Mesenchymal stem cell (in vitro differentiated cells and primary cell): ENCODE data around the gene TMOD3.
A peak's percentile ranks its signal among the peaks of the same experiment; 100 is the strongest.

Source experiments
- DNase-seq: peaks from one replicate; pipeline ENCODE4 v3.0.0-alpha.2; 2013
- H2AFZ ChIP-seq: one replicate; pipeline ENCODE4 v1.6.1; 2013; ENCODE audit warnings: low read depth, mild to moderate bottlenecking, control low read depth, inconsistent platforms, low read length, moderate library complexity
- H2AK5ac ChIP-seq: 2 replicates; pipeline ENCODE4 v1.6.1; 2013; ENCODE audit warnings: low read length, moderate library complexity, mild to moderate bottlenecking, inconsistent platforms; ENCODE audit not compliant: severe bottlenecking
- H2BK120ac ChIP-seq: one replicate; pipeline ENCODE4 v1.6.1; 2013; ENCODE audit warnings: low read depth, mild to moderate bottlenecking, inconsistent platforms, low read length, moderate library complexity
- H2BK12ac ChIP-seq, 2 experiments: one replicate each; pipeline ENCODE4 v1.6.1; 2013; ENCODE audit warnings: inconsistent platforms in 2 of 2, low read length in 2 of 2, mild to moderate bottlenecking in 2 of 2, moderate library complexity in 2 of 2, control low read depth in 1 of 2
- H2BK15ac ChIP-seq: one replicate; pipeline ENCODE4 v1.6.1; 2013; ENCODE audit warnings: mild to moderate bottlenecking, low read depth, inconsistent platforms; ENCODE audit not compliant: poor library complexity, severe bottlenecking
- H2BK5ac ChIP-seq: 2 replicates; pipeline ENCODE4 v1.6.1; 2013; ENCODE audit warnings: low read depth, mild to moderate bottlenecking, low read length, control low read depth, inconsistent platforms; ENCODE audit not compliant: poor library complexity, severe bottlenecking
- H3K14ac ChIP-seq, 2 experiments: one replicate each; pipeline ENCODE4 v1.6.1; 2013; ENCODE audit warnings: inconsistent platforms in 2 of 2, low read length in 2 of 2, control low read depth in 1 of 2, mild to moderate bottlenecking in 1 of 2, moderate library complexity in 1 of 2
- H3K18ac ChIP-seq, 2 experiments: one replicate each; pipeline ENCODE4 v1.6.1; 2013; ENCODE audit warnings: inconsistent platforms in 2 of 2, low read length in 2 of 2, control low read depth in 1 of 2, low read depth in 1 of 2, mild to moderate bottlenecking in 1 of 2
- H3K23ac ChIP-seq, 2 experiments: one replicate each; pipeline ENCODE4 v1.6.1; 2013; ENCODE audit warnings: inconsistent platforms in 2 of 2, low read length in 2 of 2, mild to moderate bottlenecking in 2 of 2, moderate library complexity in 2 of 2, control low read depth in 1 of 2
- H3K27ac ChIP-seq: 2 replicates; pipeline ENCODE4 v1.5.1; 2013; ENCODE audit warnings: mild to moderate bottlenecking, moderate library complexity, low read length, control low read depth, inconsistent platforms; ENCODE audit not compliant: poor library complexity, severe bottlenecking
- H3K27me3 ChIP-seq, 2 experiments: 2 replicates each; pipeline versions ENCODE4 v1.6.1 to v1.7.0; 2013; ENCODE audit warnings: low read length in 2 of 2, mild to moderate bottlenecking in 2 of 2, moderate library complexity in 2 of 2, control low read depth in 1 of 2, inconsistent platforms in 1 of 2; ENCODE audit not compliant: control insufficient read depth in 1 of 2, insufficient read depth in 1 of 2
- H3K36me3 ChIP-seq, 2 experiments: 2 replicates each; pipeline versions ENCODE4 v1.6.1 to v1.7.0; 2013; ENCODE audit warnings: low read length in 2 of 2, control low read depth in 1 of 2, inconsistent platforms in 1 of 2, low read depth in 1 of 2, mild to moderate bottlenecking in 1 of 2; ENCODE audit not compliant: insufficient read depth in 2 of 2, control insufficient read depth in 1 of 2
- H3K4ac ChIP-seq, 2 experiments: one replicate each; pipeline ENCODE4 v1.6.1; 2013; ENCODE audit warnings: inconsistent platforms in 2 of 2, low read length in 2 of 2, mild to moderate bottlenecking in 2 of 2, moderate library complexity in 2 of 2, control low read depth in 1 of 2, low read depth in 1 of 2
- H3K4me1 ChIP-seq: 2 replicates; pipeline ENCODE4 v1.6.1; 2013; ENCODE audit warnings: low read depth, low read length, control low read depth; ENCODE audit not compliant: control insufficient read depth, insufficient read depth
- H3K4me2 ChIP-seq: 2 replicates; pipeline ENCODE4 v1.6.1; 2013; ENCODE audit warnings: low read length, mild to moderate bottlenecking, inconsistent platforms; ENCODE audit not compliant: poor library complexity, severe bottlenecking
- H3K4me3 ChIP-seq, 2 experiments: 2 replicates each; pipeline versions ENCODE4 v1.5.1 to v1.7.0; 2013; ENCODE audit warnings: low read length in 2 of 2, mild to moderate bottlenecking in 2 of 2, control low read depth in 1 of 2, low read depth in 1 of 2; ENCODE audit not compliant: insufficient read depth in 1 of 2
- H3K79me1 ChIP-seq: replicated peaks from 2 replicates; pipeline ENCODE4 v1.6.1; 2013; ENCODE audit warnings: mild to moderate bottlenecking, control low read depth, low read length, inconsistent platforms; ENCODE audit not compliant: poor library complexity, severe bottlenecking
- H3K9ac ChIP-seq: 2 replicates; pipeline ENCODE4 v1.7.0; 2013; ENCODE audit warnings: mild to moderate bottlenecking, low read length, moderate library complexity
- H3K9me3 ChIP-seq: 2 replicates; pipeline ENCODE4 v1.7.0; 2013; ENCODE audit warnings: mild to moderate bottlenecking, low read length; ENCODE audit not compliant: control insufficient read depth
- H4K8ac ChIP-seq: one replicate; pipeline ENCODE4 v1.6.1; 2013; ENCODE audit warnings: inconsistent platforms, mild to moderate bottlenecking, low read length, moderate library complexity
- H4K91ac ChIP-seq: one replicate; pipeline ENCODE4 v1.6.1; 2013; ENCODE audit warnings: mild to moderate bottlenecking, low read length, inconsistent platforms
- WGBS: methylation state at CpG from one replicate; pipeline ENCODE4 v1.1.7; 2013; ENCODE audit warnings: mixed read lengths; 5-methylcytosine and 5-hydroxymethylcytosine counted together

The TMOD3 gene

GRCh38 chr15:51924156-51925068, 95.0 kb downstream of the TMOD3 start:
- no peak overlapping the region for H3K9ac ChIP-seq
- H3K27ac ChIP-seq: no peak overlapping the region
- no peak overlapping the region for H3K4me3 ChIP-seq
- H2BK120ac ChIP-seq: no peak overlapping the region
- peaks cover 2% of the 10 kb centered on the region for H3K79me1 ChIP-seq
- H2AFZ ChIP-seq: no peak overlapping the region
- DNase-seq: no peak
- H3K9me3 ChIP-seq: no peaks in the 10 kb centered on the region
- no peak overlapping the region for H3K14ac ChIP-seq
- no peak overlapping the region for H3K23ac ChIP-seq
- 96% methylated on average over 10 of the region's 11 CpGs for WGBS
- H3K4ac ChIP-seq: no peak overlapping the region
- no peak overlapping the region for H2BK15ac ChIP-seq
- H3K27me3 ChIP-seq: no peaks in the 10 kb centered on the region
- peaks cover 2% of the 10 kb centered on the region for H3K4me1 ChIP-seq
- no peak overlapping the region for H4K8ac ChIP-seq
- no peak overlapping the region for H4K91ac ChIP-seq
- H2AK5ac ChIP-seq: no peak overlapping the region
- no peak overlapping the region for H3K4me2 ChIP-seq
- H3K36me3 ChIP-seq: peaks cover 30 to 85% of the 10 kb centered on the region in 2 experiments
- no peak overlapping the region for H3K18ac ChIP-seq
- no peak overlapping the region for H2BK5ac ChIP-seq
- H2BK12ac ChIP-seq: no peak overlapping the region

GRCh38 chr15:51926809-51927208, 97.4 kb downstream of the TMOD3 start:
- H2BK5ac ChIP-seq: no peak overlapping the region
- H3K4me3 ChIP-seq: no peak overlapping the region
- H2AK5ac ChIP-seq: no peak overlapping the region
- H3K9ac ChIP-seq: no peak overlapping the region
- H3K4me2 ChIP-seq: no peak overlapping the region
- no peak overlapping the region for H2BK120ac ChIP-seq
- H3K14ac ChIP-seq: no peak overlapping the region
- H2BK12ac ChIP-seq: no peak overlapping the region
- H2BK15ac ChIP-seq: no peak overlapping the region
- no peak overlapping the region for H3K27ac ChIP-seq
- 96% methylated on average over 1 of the region's 3 CpGs for WGBS
- no peak overlapping the region for H4K91ac ChIP-seq
- H3K4ac ChIP-seq: no peak overlapping the region
- peaks cover 2% of the 10 kb centered on the region for H3K4me1 ChIP-seq
- H3K79me1 ChIP-seq: peaks cover 2% of the 10 kb centered on the region
- H3K36me3 ChIP-seq: peaks cover 22 to 88% of the 10 kb centered on the region in 2 experiments
- no peak overlapping the region for H3K18ac ChIP-seq
- no peak overlapping the region for H4K8ac ChIP-seq
- H3K23ac ChIP-seq: no peak overlapping the region
- no peaks in the 10 kb centered on the region for H3K9me3 ChIP-seq
- no peak overlapping the region for H2AFZ ChIP-seq
- no peaks in the 10 kb centered on the region for H3K27me3 ChIP-seq
- DNase-seq: no peak

GRCh38 chr15:51931016-51931415, 101.6 kb downstream of the TMOD3 start:
- Histone ChIP-seq H3K27me3 (no peaks in the 10 kb centered on the region), H3K36me3 (peaks cover 11 to 65% of the 10 kb centered on the region in 2 experiments), H2BK15ac (no peak overlapping the region), H3K27ac (no peak overlapping the region), H2AFZ (no peak overlapping the region), H3K4ac (no peak overlapping the region), H3K79me1 (no peaks in the 10 kb centered on the region), H3K4me3 (no peak overlapping the region), H4K91ac (no peak overlapping the region), H3K9ac (no peak overlapping the region), H3K18ac (no peak overlapping the region), H3K4me1 (no peaks in the 10 kb centered on the region), H2BK120ac (no peak overlapping the region), H3K4me2 (no peak overlapping the region), H3K9me3 (no peaks in the 10 kb centered on the region), H3K23ac (no peak overlapping the region), H4K8ac (no peak overlapping the region), H3K14ac (no peak overlapping the region), H2BK12ac (no peak overlapping the region), H2BK5ac (no peak overlapping the region), H2AK5ac (no peak overlapping the region)
- WGBS: 100% methylated on average over 1 of the region's 3 CpGs
- no peak for DNase-seq

- no peak overlapping the region for H2BK15ac ChIP-seq
- H3K4ac ChIP-seq: no peak overlapping the region
- H3K36me3 ChIP-seq: peaks cover 13 to 67% of the 10 kb centered on the region in 2 experiments
- H2BK12ac ChIP-seq: no peak overlapping the region
- no peak overlapping the region for H4K8ac ChIP-seq
- H2BK120ac ChIP-seq: no peak overlapping the region
- H2AK5ac ChIP-seq: no peak overlapping the region
- no peak overlapping the region for H3K9ac ChIP-seq
- H3K27me3 ChIP-seq: no peaks in the 10 kb centered on the region
- no peaks in the 10 kb centered on the region for H3K79me1 ChIP-seq
- H2AFZ ChIP-seq: no peak overlapping the region
- H3K9me3 ChIP-seq: no peaks in the 10 kb centered on the region
- H3K27ac ChIP-seq: no peak overlapping the region
- no peak overlapping the region for H2BK5ac ChIP-seq
- no peak overlapping the region for H3K18ac ChIP-seq
- H3K4me1 ChIP-seq: no peaks in the 10 kb centered on the region
- H4K91ac ChIP-seq: no peak overlapping the region
- H3K14ac ChIP-seq: no peak overlapping the region
- no peak overlapping the region for H3K23ac ChIP-seq
- WGBS: 97% methylated on average over 3 of the region's 4 CpGs
- DNase-seq: peak; percentile 19
- H3K4me3 ChIP-seq: no peak overlapping the region
- no peak overlapping the region for H3K4me2 ChIP-seq
Observed at GRCh38 chr15:51931638-51932037, 102.2 kb downstream of the TMOD3 start.
